GM21367 (cell line): Measurements from ENCODE around the gene TENM4.
A peak's percentile ranks its signal among the peaks of the same experiment; 100 is the strongest.

Experiments
- ATAC-seq: cut with Tn5 transposase; IDR thresholded peaks from one replicate; pipeline ENCODE4 v1.9.1; 2021; ENCODE audit not compliant: unreplicated experiment

The TENM4 gene

GRCh38 chr11:79311461-79311860, 129.4 kb downstream of the TENM4 start:
- ATAC-seq, result no peak

GRCh38 chr11:79309407-79309806, 131.4 kb downstream of the TENM4 start:
- no peak for ATAC-seq

- no peak for ATAC-seq
Measured at GRCh38 chr11:79308429-79308828, 132.4 kb downstream of the TENM4 start.

GRCh38 chr11:79304599-79305212, 136.1 kb downstream of the TENM4 start:
- peak; percentile 57 for ATAC-seq

- ATAC-seq, result no peak
Measured at GRCh38 chr11:79296141-79296540, 144.7 kb downstream of the TENM4 start.

- ATAC-seq, result no peak
Measured at GRCh38 chr11:79294845-79295731, 145.7 kb downstream of the TENM4 start.

GRCh38 chr11:79291948-79292347, 148.9 kb downstream of the TENM4 start:
- ATAC-seq, result no peak

- no peak for ATAC-seq
Measured at GRCh38 chr11:79290761-79291160, 150.1 kb downstream of the TENM4 start.

GRCh38 chr11:79287952-79288351, 152.9 kb downstream of the TENM4 start:
- no peak for ATAC-seq

- ATAC-seq, result no peak
Measured at GRCh38 chr11:79285756-79286155, 155.1 kb downstream of the TENM4 start.

GRCh38 chr11:79276736-79277325, 164.0 kb downstream of the TENM4 start:
- no peak for ATAC-seq

- no peak for ATAC-seq
Measured at GRCh38 chr11:79274636-79275331, 166.0 kb downstream of the TENM4 start.

GRCh38 chr11:79273781-79274180, 167.0 kb downstream of the TENM4 start:
- ATAC-seq, result no peak

- ATAC-seq, result no peak
Measured at GRCh38 chr11:79269611-79270307, 171.1 kb downstream of the TENM4 start.

GRCh38 chr11:79266396-79266795, 174.4 kb downstream of the TENM4 start:
- no peak for ATAC-seq

- ATAC-seq, result no peak
Measured at GRCh38 chr11:79265756-79266322, 175.0 kb downstream of the TENM4 start.

- no peak for ATAC-seq
Measured at GRCh38 chr11:79264284-79264683, 176.5 kb downstream of the TENM4 start.

- ATAC-seq, result no peak
Measured at GRCh38 chr11:79263001-79263400, 177.8 kb downstream of the TENM4 start.

GRCh38 chr11:79262221-79262620, 178.6 kb downstream of the TENM4 start:
- no peak for ATAC-seq

GRCh38 chr11:79261684-79262083, 179.1 kb downstream of the TENM4 start:
- ATAC-seq, result no peak
